ENCODE data around the gene HS3ST4. TPM values are rescaled to one million over a fixed set of nuclear protein-coding genes. Genes with fewer than 3 reads are reported as not detected.

HS3ST4 gene
- total RNA-seq, 1 donor = not detected

GRCh38 chr16:26169473-26169872, 477.7 kb downstream of the HS3ST4 start:
- TF ChIP-seq CTCF (IDR thresholded peaks at IDR 0.05; ENCODE audit: insufficient read depth, low read depth, low read length) = no peak
- no peak for DNase-seq (ENCODE audit: low read depth)
- no peak overlapping the region for H3K4me3 ChIP-seq (ENCODE audit: low read depth, low read length)

GRCh38 chr16:26175944-26176343, 484.2 kb downstream of the HS3ST4 start:
- DNase-seq (ENCODE audit: low read depth) = no peak
- no peak for TF ChIP-seq CTCF (IDR thresholded peaks at IDR 0.05; ENCODE audit: insufficient read depth, low read depth, low read length)
- H3K4me3 ChIP-seq (ENCODE audit: low read depth, low read length) = no peak overlapping the region

GRCh38 chr16:26177438-26177837, 485.7 kb downstream of the HS3ST4 start:
- no peak for DNase-seq (ENCODE audit: low read depth)
- H3K4me3 ChIP-seq (ENCODE audit: low read depth, low read length) = no peak overlapping the region
- TF ChIP-seq CTCF (IDR thresholded peaks at IDR 0.05; ENCODE audit: insufficient read depth, low read depth, low read length) = no peak

GRCh38 chr16:26178298-26178697, 486.5 kb downstream of the HS3ST4 start:
- no peak for DNase-seq (ENCODE audit: low read depth)
- no peak for TF ChIP-seq CTCF (IDR thresholded peaks at IDR 0.05; ENCODE audit: insufficient read depth, low read depth, low read length)
- no peak overlapping the region for H3K4me3 ChIP-seq (ENCODE audit: low read depth, low read length)

- no peak for DNase-seq (ENCODE audit: low read depth)
- no peak overlapping the region for H3K4me3 ChIP-seq (ENCODE audit: low read depth, low read length)
- no peak for TF ChIP-seq CTCF (IDR thresholded peaks at IDR 0.05; ENCODE audit: insufficient read depth, low read depth, low read length)
Observed at GRCh38 chr16:26186091-26186615, 494.4 kb downstream of the HS3ST4 start.

Small RNA genes lying within 50 kb of the gene (small RNA-seq; reads per million reads assigned to genes)
- gene HMGN2P3 = not detected
- gene MIR548W = not detected
- not detected for gene RNA5SP405

Data from fibroblast of villous mesenchyme (primary cell).